ENCODE results near the gene CDK5RAP2. TPM values are rescaled to one million over a fixed set of nuclear protein-coding genes. Genes with fewer than 3 reads are reported as not detected.

CDK5RAP2 gene
- total RNA-seq, 2 experiments from 2014 or later: 107 to 124 TPM

- ChIA-PET CTCF (interaction anchor here (1.3 to 3.7 kb wide), 2 partner anchors 10 to 14 kb away, joined by 4 to 19 read pairs; no protein-coding TSS in a partner anchor), POLR2A (no interaction called here)
- Mint-ChIP-seq H3K36me3 (ENCODE audit: low read depth) (peaks cover 58% of the 10 kb centered on the region), H3K27me3 (ENCODE audit: low read depth) (no peaks in the 10 kb centered on the region), H3K4me3 (no peak overlapping the region), H3K9me3 (ENCODE audit: insufficient read depth) (no peaks in the 10 kb centered on the region), H3K4me1 (ENCODE audit: low read depth) (peaks cover 24% of the 10 kb centered on the region), H3K27ac (no peak overlapping the region)
- peak; percentile 31 for ATAC-seq
- peak; percentile 36 for DNase-seq
Measured at GRCh38 chr9:120436983-120437475, 142.9 kb downstream of the CDK5RAP2 start.

- no peak for ATAC-seq
- Mint-ChIP-seq H3K4me1 (ENCODE audit: low read depth) (peaks cover 24% of the 10 kb centered on the region), H3K4me3 (no peak overlapping the region), H3K36me3 (ENCODE audit: low read depth) (peaks cover 64% of the 10 kb centered on the region), H3K9me3 (ENCODE audit: insufficient read depth) (no peaks in the 10 kb centered on the region), H3K27ac (no peak overlapping the region), H3K27me3 (ENCODE audit: low read depth) (no peaks in the 10 kb centered on the region)
- ChIA-PET POLR2A (no interaction called here), CTCF (interaction anchor here (3.7 kb wide), 1 partner anchor 13 kb away, joined by 19 read pairs; no protein-coding TSS in a partner anchor)
- no peak for DNase-seq
Measured at GRCh38 chr9:120436446-120436845, 143.5 kb downstream of the CDK5RAP2 start.

GRCh38 chr9:120435091-120435490 is 144.9 kb downstream of the CDK5RAP2 start:
- DNase-seq: no peak
- Mint-ChIP-seq H3K27me3 (ENCODE audit: low read depth) (no peaks in the 10 kb centered on the region), H3K36me3 (ENCODE audit: low read depth) (peaks cover 67% of the 10 kb centered on the region), H3K4me1 (ENCODE audit: low read depth) (peaks cover 24% of the 10 kb centered on the region), H3K9me3 (ENCODE audit: insufficient read depth) (no peaks in the 10 kb centered on the region), H3K27ac (no peak overlapping the region), H3K4me3 (no peak overlapping the region)
- ChIA-PET POLR2A (no interaction called here), CTCF (no interaction called here)
- no peak for ATAC-seq

- POLR2A ChIA-PET: no interaction called here
- no peak overlapping the region for H3K27ac Mint-ChIP-seq
- ATAC-seq: no peak
- no peak for DNase-seq
- H3K9me3 Mint-ChIP-seq (ENCODE audit: insufficient read depth): no peaks in the 10 kb centered on the region
- H3K4me3 Mint-ChIP-seq: no peak overlapping the region
- peaks cover 64% of the 10 kb centered on the region for H3K36me3 Mint-ChIP-seq (ENCODE audit: low read depth)
- peaks cover 24% of the 10 kb centered on the region for H3K4me1 Mint-ChIP-seq (ENCODE audit: low read depth)
- CTCF ChIA-PET: no interaction called here
- no peaks in the 10 kb centered on the region for H3K27me3 Mint-ChIP-seq (ENCODE audit: low read depth)
Measured at GRCh38 chr9:120434532-120434931, 145.4 kb downstream of the CDK5RAP2 start.

- ATAC-seq (no peak), DNase-seq (no peak)
- Mint-ChIP-seq H3K4me1 (ENCODE audit: low read depth) (peaks cover 19% of the 10 kb centered on the region), H3K27me3 (ENCODE audit: low read depth) (no peaks in the 10 kb centered on the region), H3K27ac (no peak overlapping the region), H3K36me3 (ENCODE audit: low read depth) (peaks cover 56% of the 10 kb centered on the region), H3K4me3 (no peak overlapping the region), H3K9me3 (ENCODE audit: insufficient read depth) (no peaks in the 10 kb centered on the region)
- POLR2A ChIA-PET: no interaction called here
- CTCF ChIA-PET: no interaction called here
Measured at GRCh38 chr9:120433701-120434100, 146.3 kb downstream of the CDK5RAP2 start.

- no peak overlapping the region for H3K4me3 Mint-ChIP-seq
- no peak for ATAC-seq
- CTCF ChIA-PET: no interaction called here
Measured at GRCh38 chr9:120432600-120432999, 147.4 kb downstream of the CDK5RAP2 start.

GRCh38 chr9:120431268-120431667 is 148.7 kb downstream of the CDK5RAP2 start:
- no peak for DNase-seq
- Mint-ChIP-seq H3K9me3 (ENCODE audit: insufficient read depth) (no peaks in the 10 kb centered on the region), H3K27me3 (ENCODE audit: low read depth) (no peaks in the 10 kb centered on the region), H3K36me3 (ENCODE audit: low read depth) (peaks cover 37% of the 10 kb centered on the region), H3K4me3 (no peak overlapping the region), H3K27ac (no peak overlapping the region), H3K4me1 (ENCODE audit: low read depth) (no peaks in the 10 kb centered on the region)
- ChIA-PET CTCF (no interaction called here), POLR2A (no interaction called here)
- ATAC-seq: no peak

More at GRCh38 chr9:120432600-120432999, 147.4 kb downstream of the CDK5RAP2 start:
- DNase-seq: no peak
- peaks cover 46% of the 10 kb centered on the region for H3K36me3 Mint-ChIP-seq (ENCODE audit: low read depth)
- H3K27ac Mint-ChIP-seq: no peak overlapping the region
- H3K9me3 Mint-ChIP-seq (ENCODE audit: insufficient read depth): no peaks in the 10 kb centered on the region
- peaks cover 8% of the 10 kb centered on the region for H3K4me1 Mint-ChIP-seq (ENCODE audit: low read depth)
- H3K27me3 Mint-ChIP-seq (ENCODE audit: low read depth): no peaks in the 10 kb centered on the region
- POLR2A ChIA-PET: no interaction called here

- H3K9me3 Mint-ChIP-seq (ENCODE audit: insufficient read depth): no peaks in the 10 kb centered on the region
- DNase-seq: no peak
- POLR2A ChIA-PET: no interaction called here
- peaks cover 48% of the 10 kb centered on the region for H3K36me3 Mint-ChIP-seq (ENCODE audit: low read depth)
- no peak overlapping the region for H3K27ac Mint-ChIP-seq
- no peaks in the 10 kb centered on the region for H3K4me1 Mint-ChIP-seq (ENCODE audit: low read depth)
- no peak overlapping the region for H3K4me3 Mint-ChIP-seq
- no peak for ATAC-seq
- H3K27me3 Mint-ChIP-seq (ENCODE audit: low read depth): no peaks in the 10 kb centered on the region
- CTCF ChIA-PET: interaction anchor here (1.1 to 5.0 kb wide), 3 partner anchors 10 to 14 kb away, joined by 3 to 19 read pairs (median 3); no protein-coding TSS in a partner anchor
Measured at GRCh38 chr9:120424248-120424647, 155.7 kb downstream of the CDK5RAP2 start.

GRCh38 chr9:120423812-120424211 is 156.2 kb downstream of the CDK5RAP2 start:
- H3K4me3 Mint-ChIP-seq: no peak overlapping the region
- POLR2A ChIA-PET: no interaction called here
- peaks cover 48% of the 10 kb centered on the region for H3K36me3 Mint-ChIP-seq (ENCODE audit: low read depth)
- no peaks in the 10 kb centered on the region for H3K27me3 Mint-ChIP-seq (ENCODE audit: low read depth)
- CTCF ChIA-PET: interaction anchor here (1.1 to 5.0 kb wide), 3 partner anchors 10 to 15 kb away, joined by 3 to 19 read pairs (median 3); no protein-coding TSS in a partner anchor
- no peak for ATAC-seq
- H3K27ac Mint-ChIP-seq: no peak overlapping the region
- no peaks in the 10 kb centered on the region for H3K9me3 Mint-ChIP-seq (ENCODE audit: insufficient read depth)
- no peaks in the 10 kb centered on the region for H3K4me1 Mint-ChIP-seq (ENCODE audit: low read depth)
- no peak for DNase-seq

- ATAC-seq (no peak), DNase-seq (no peak)
- Mint-ChIP-seq H3K27me3 (ENCODE audit: low read depth) (no peaks in the 10 kb centered on the region), H3K9me3 (ENCODE audit: insufficient read depth) (no peaks in the 10 kb centered on the region), H3K4me1 (ENCODE audit: low read depth) (no peaks in the 10 kb centered on the region), H3K4me3 (no peak overlapping the region), H3K36me3 (ENCODE audit: low read depth) (peaks cover 61% of the 10 kb centered on the region), H3K27ac (no peak overlapping the region)
- POLR2A ChIA-PET: no interaction called here
- CTCF ChIA-PET: interaction anchor here (5.0 kb wide), 1 partner anchor 16 kb away, joined by 19 read pairs; no protein-coding TSS in a partner anchor
Measured at GRCh38 chr9:120421977-120422376, 158.0 kb downstream of the CDK5RAP2 start.

GRCh38 chr9:120418315-120418714 is 161.7 kb downstream of the CDK5RAP2 start:
- CTCF ChIA-PET: no interaction called here
- Mint-ChIP-seq H3K4me1 (ENCODE audit: low read depth) (no peaks in the 10 kb centered on the region), H3K36me3 (ENCODE audit: low read depth) (peaks cover 46% of the 10 kb centered on the region), H3K9me3 (ENCODE audit: insufficient read depth) (no peaks in the 10 kb centered on the region), H3K27me3 (ENCODE audit: low read depth) (no peaks in the 10 kb centered on the region), H3K27ac (no peak overlapping the region), H3K4me3 (no peak overlapping the region)
- no peak for ATAC-seq
- no peak for DNase-seq
- POLR2A ChIA-PET: interaction anchor here (0.7 kb wide), 1 partner anchor 1977 kb away, joined by 7 read pairs; no protein-coding TSS in a partner anchor

GRCh38 chr9:120416781-120417427 is 163.1 kb downstream of the CDK5RAP2 start:
- Mint-ChIP-seq H3K27me3 (ENCODE audit: low read depth) (no peaks in the 10 kb centered on the region), H3K4me1 (ENCODE audit: low read depth) (no peaks in the 10 kb centered on the region), H3K9me3 (ENCODE audit: insufficient read depth) (no peaks in the 10 kb centered on the region), H3K4me3 (no peak overlapping the region), H3K27ac (no peak overlapping the region), H3K36me3 (ENCODE audit: low read depth) (peaks cover 42% of the 10 kb centered on the region)
- ATAC-seq: no peak
- no peak for DNase-seq
- POLR2A ChIA-PET: no interaction called here
- CTCF ChIA-PET: no interaction called here

Measured in activated CD8-positive, alpha-beta T cell treated with anti-CD3 and anti-CD28 coated beads, Interleukin-2, amount 10 ng/mL, durations not matched to agents 7 days and 5 days (primary cell).